Fibroblast of mammary gland (primary cell): ENCODE data around the gene AFF3.

Experiments
- DNase-seq: peaks from one replicate; pipeline ENCODE4 v3.0.0-alpha.2; 2010; ENCODE audit warnings: low read depth
- H3K4me3 ChIP-seq: 2 replicates; pipeline ENCODE4 v1.5.1; 2011; ENCODE audit warnings: low read depth, mild to moderate bottlenecking, low read length, moderate library complexity; ENCODE audit not compliant: control insufficient read depth
- TF ChIP-seq, protein P1 (sequence below): conservative IDR thresholded peaks from 2 replicates; pipeline ENCODE4 v1.5.1; 2011; ENCODE audit warnings: low read depth, low read length, inconsistent platforms; ENCODE audit not compliant: control insufficient read depth, insufficient read depth

Gene AFF3

DNA sequence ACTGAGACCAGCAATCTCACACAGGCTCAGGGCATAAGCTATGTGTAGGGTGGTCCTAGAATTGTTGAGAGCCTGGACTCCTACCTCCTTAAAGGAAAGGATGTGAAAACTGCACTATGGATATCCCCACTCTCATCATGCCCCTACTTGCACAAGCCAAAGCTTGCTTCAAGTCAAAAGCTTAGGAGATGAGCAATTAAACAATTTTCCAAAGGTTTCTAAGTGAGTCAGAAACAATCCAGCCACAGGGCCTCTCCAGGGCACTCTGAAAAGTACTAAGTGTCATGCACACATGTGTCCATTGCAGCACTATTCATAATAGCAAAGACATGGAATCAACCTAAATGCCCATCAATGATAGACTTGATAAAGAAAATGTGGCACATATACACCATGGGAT is 215.4 kb downstream of the AFF3 start:
- DNase-seq = peak; percentile 16
- no peak overlapping the region for H3K4me3 ChIP-seq
- TF ChIP-seq, protein P1, sequence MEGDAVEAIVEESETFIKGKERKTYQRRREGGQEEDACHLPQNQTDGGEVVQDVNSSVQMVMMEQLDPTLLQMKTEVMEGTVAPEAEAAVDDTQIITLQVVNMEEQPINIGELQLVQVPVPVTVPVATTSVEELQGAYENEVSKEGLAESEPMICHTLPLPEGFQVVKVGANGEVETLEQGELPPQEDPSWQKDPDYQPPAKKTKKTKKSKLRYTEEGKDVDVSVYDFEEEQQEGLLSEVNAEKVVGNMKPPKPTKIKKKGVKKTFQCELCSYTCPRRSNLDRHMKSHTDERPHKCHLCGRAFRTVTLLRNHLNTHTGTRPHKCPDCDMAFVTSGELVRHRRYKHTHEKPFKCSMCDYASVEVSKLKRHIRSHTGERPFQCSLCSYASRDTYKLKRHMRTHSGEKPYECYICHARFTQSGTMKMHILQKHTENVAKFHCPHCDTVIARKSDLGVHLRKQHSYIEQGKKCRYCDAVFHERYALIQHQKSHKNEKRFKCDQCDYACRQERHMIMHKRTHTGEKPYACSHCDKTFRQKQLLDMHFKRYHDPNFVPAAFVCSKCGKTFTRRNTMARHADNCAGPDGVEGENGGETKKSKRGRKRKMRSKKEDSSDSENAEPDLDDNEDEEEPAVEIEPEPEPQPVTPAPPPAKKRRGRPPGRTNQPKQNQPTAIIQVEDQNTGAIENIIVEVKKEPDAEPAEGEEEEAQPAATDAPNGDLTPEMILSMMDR = no peak

DNA sequence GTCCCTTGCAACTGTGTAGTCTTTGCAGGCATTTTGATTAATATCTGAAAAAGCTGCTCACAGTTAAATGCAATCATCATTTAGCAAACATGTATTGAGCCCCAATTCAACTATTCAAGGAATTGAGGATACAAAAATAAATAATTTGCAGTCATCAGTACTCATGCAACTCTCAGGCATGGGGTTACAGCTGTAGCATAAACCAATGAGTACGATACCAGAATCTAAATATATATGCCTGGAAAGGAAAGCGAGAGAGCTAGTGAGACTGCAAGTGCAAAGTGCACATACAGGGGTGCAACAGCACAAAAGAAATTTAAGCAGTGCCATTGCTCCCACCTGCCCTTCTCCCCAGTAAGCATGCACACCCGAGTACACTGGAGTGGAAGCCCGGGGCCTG is 216.4 kb downstream of the AFF3 start:
- no peak for DNase-seq
- TF ChIP-seq, protein P1 = no peak
- H3K4me3 ChIP-seq = no peak overlapping the region

DNA sequence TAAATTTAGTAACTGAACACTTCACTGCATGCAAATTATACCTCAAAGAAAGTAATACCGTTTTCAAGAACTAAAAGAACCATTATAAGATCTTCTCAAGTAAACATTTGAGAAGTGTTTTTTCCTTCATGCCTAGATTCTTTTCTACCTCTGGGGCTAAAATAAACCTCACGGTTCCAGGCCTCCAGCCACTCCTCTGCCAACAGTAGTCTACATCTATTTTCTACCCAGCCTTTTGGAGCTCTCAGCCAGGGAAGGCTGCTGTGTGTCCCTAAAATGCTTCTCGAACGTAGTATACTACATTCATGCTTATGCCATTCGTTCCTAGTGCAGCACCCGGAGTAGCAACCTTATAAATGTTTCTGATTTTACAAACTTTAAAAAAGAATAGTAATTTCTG is 219.7 kb downstream of the AFF3 start:
- TF ChIP-seq, protein P1 = no peak
- no peak for DNase-seq
- H3K4me3 ChIP-seq = no peak overlapping the region

DNA sequence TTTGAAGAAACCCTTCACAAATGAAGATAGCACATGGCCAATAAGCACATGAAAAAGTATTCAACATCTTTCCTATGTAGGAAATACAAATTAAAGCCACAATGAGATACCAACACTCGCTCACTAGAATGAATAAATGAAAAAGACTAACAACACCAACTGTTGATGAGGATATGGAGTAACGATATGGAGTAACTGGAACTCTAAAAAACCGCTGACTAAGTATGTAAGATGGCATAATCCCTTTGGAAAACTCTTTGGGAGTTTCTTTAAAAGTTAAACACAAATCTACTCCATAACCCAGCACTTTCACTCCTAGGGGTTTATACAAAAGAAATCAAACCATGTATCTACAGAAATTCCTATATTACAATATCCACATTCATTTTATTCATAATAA is 220.5 kb downstream of the AFF3 start:
- no peak for DNase-seq
- TF ChIP-seq, protein P1 = no peak

DNA sequence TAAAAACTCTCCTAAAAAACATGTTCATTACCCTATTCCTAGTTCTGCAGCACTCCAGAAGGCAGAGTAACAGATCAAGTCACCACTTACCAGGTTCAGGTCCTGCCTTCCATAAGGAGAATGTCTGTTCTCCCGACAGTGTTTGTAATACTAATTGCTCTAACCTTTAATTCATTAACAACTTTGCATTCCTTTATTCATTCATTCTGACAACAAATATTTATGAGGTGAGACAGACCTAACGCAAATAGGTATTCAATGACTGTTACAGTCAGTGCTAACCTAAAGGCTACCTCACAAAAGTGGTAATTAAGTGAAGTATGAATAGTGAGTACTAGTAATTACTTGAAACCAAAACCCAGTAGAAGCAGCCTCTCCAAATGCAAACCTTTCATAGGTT is 224.0 kb downstream of the AFF3 start:
- no peak overlapping the region for H3K4me3 ChIP-seq
- TF ChIP-seq, protein P1 = no peak
- no peak for DNase-seq

More for the DNA sequence above, 220.5 kb downstream of the AFF3 start:
- no peak overlapping the region for H3K4me3 ChIP-seq

DNA sequence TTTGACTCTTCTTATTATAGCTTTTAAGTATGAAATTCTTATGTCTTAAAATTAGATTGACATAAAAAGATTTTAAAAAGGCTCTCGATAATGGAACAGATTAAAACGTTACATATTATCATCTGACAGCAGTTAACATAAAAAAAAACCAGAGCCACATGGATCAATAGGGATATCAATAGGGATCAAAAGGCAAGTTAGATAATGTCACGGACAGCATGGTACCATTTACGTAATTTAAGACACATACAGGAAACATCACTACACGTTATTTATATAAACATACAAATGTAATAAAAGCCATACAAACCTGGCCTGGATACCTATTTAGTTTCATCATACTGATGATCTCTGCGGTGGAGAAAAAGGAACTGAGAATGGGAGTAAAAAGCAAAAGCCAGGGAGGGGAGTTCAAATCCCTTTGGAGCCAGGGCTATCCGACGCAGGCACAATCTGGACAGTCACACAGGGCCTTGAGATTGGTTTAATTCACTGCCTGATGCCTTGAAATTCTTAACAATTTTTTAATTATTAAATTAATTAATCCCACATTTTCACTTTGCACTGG is 227.2 kb downstream of the AFF3 start:
- H3K4me3 ChIP-seq = no peak overlapping the region

DNA sequence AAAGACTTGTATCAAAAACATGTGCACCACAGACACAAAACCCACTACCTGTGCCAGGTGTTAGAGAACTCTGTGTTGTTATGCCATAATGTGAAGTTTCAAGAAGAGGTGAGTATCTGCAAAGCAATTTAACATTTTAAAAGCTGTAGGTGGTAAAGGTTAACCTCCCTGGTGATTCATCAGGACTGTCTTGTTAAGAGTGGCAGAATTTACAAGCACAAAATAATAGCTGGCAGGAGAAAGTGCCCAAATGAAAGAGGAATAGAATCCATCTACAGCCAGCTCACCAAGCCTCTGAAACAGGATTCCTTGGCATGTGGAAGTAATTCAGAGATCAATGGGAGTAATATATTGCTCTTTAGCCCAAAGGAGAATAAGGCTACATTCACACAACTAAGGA is 230.7 kb downstream of the AFF3 start:
- no peak for DNase-seq
- no peak overlapping the region for H3K4me3 ChIP-seq
- TF ChIP-seq, protein P1 = no peak

More for the DNA sequence above, 227.2 kb downstream of the AFF3 start:
- DNase-seq = no peak
- TF ChIP-seq, protein P1 = no peak
